GM06990 (cell line): ENCODE measurements around the gene SH3D21.

Experiments
- DNase-seq: peaks from one replicate; pipeline ENCODE4 v3.0.0-alpha.2; 2011; ENCODE audit not compliant: insufficient read length; ENCODE audit errors: extremely low read depth
- H3K27me3 ChIP-seq: replicated peaks from 2 replicates; pipeline ENCODE4 v1.6.0; 2011; ENCODE audit warnings: low read length; ENCODE audit not compliant: control insufficient read depth, insufficient read depth
- H3K36me3 ChIP-seq: 2 replicates; pipeline ENCODE4 v1.5.1; 2011; ENCODE audit warnings: low read length; ENCODE audit not compliant: control insufficient read depth, insufficient read depth
- H3K4me3 ChIP-seq: replicated peaks from 2 replicates; pipeline ENCODE4 v1.5.1; 2011; ENCODE audit warnings: low read depth, mild to moderate bottlenecking, control low read depth, low read length
- CTCF ChIP-seq: IDR thresholded peaks from 2 replicates; pipeline ENCODE4 v1.5.1; 2011; ENCODE audit warnings: low read length, control low read depth, mild to moderate bottlenecking, inconsistent platforms; ENCODE audit not compliant: insufficient read depth, poor library complexity, severe bottlenecking

SH3D21 gene

GRCh38 chr1:36306902-36307456 is 811 bp downstream of the SH3D21 start:
- no peaks in the 10 kb centered on the region for H3K27me3 ChIP-seq
- H3K4me3 ChIP-seq: peak overlapping the region; percentile 77
- peaks cover 6% of the 10 kb centered on the region for H3K36me3 ChIP-seq
- no peak for TF ChIP-seq CTCF
- peak; percentile 95 for DNase-seq

- Histone ChIP-seq H3K4me3 (peak overlapping the region; percentile 77), H3K36me3 (peaks cover 2% of the 10 kb centered on the region), H3K27me3 (no peaks in the 10 kb centered on the region)
- TF ChIP-seq CTCF: no peak
- DNase-seq: no peak
Measured at GRCh38 chr1:36307601-36308330, 1.6 kb downstream of the SH3D21 start.

GRCh38 chr1:36309397-36309796 is 3.2 kb downstream of the SH3D21 start:
- DNase-seq: no peak
- TF ChIP-seq CTCF: no peak
- H3K36me3 ChIP-seq: no peaks in the 10 kb centered on the region

GRCh38 chr1:36320291-36320761 is 14.2 kb downstream of the SH3D21 start:
- no peak for TF ChIP-seq CTCF
- no peak overlapping the region for H3K4me3 ChIP-seq
- no peaks in the 10 kb centered on the region for H3K36me3 ChIP-seq
- no peaks in the 10 kb centered on the region for H3K27me3 ChIP-seq
- DNase-seq: no peak

More at GRCh38 chr1:36309397-36309796, 3.2 kb downstream of the SH3D21 start:
- no peaks in the 10 kb centered on the region for H3K27me3 ChIP-seq
- H3K4me3 ChIP-seq: no peak overlapping the region

- no peak for TF ChIP-seq CTCF
- H3K36me3 ChIP-seq: no peaks in the 10 kb centered on the region
- DNase-seq: no peak
- peak overlapping the region; percentile 25 for H3K4me3 ChIP-seq
- no peaks in the 10 kb centered on the region for H3K27me3 ChIP-seq
Measured at GRCh38 chr1:36320767-36321118, 14.6 kb downstream of the SH3D21 start.
